HepG2 (cell line): ENCODE data around the gene DOCK3. TPM values are rescaled to one million over a fixed set of nuclear protein-coding genes. Genes with fewer than 3 reads are reported as not detected.

ENCODE experiments used
- ATAC-seq: fragments of 200-7000 bp; cut with Tn5 transposase; 3 replicates; pipeline ENCODE4 v1.9.1; 2020; ENCODE audit warnings: mild to moderate bottlenecking, moderate library complexity
- BruUV-seq: library from RNA; stranded (reverse); fragments of 400-500 nt; replicated peaks from 2 replicates; lab custom pipeline; 2021; lab: Mats Ljungman, UMichigan
- CTCF ChIA-PET: fragments of 300-600 bp; formaldehyde crosslinking; extraction: SDS; loops from one replicate; lab custom pipeline; 2021; ENCODE audit warnings: low total read pairs, inconsistent platforms, low intra/inter-chr PET ratio; lab: Yijun Ruan, JAX
- POLR2A ChIA-PET: fragments of 350-600 bp; sonication (Branson Sonifier 250); formaldehyde crosslinking; loops from one replicate; lab custom pipeline; 2020; ENCODE audit warnings: antibody characterized with exemption, inconsistent platforms; lab: Yijun Ruan, JAX
- DNase-seq: peaks from one replicate; pipeline ENCODE4 v3.0.0-alpha.2; 2015; ENCODE audit warnings: low spot score
- FAIRE-seq: peaks from 3 replicates; lab custom pipeline; 2011; peaks lifted over from hg19 to GRCh38; lab: Jason Lieb, UNC
- H2AFZ ChIP-seq: one replicate; pipeline ENCODE4 v1.6.1; 2011; ENCODE audit warnings: low read length, inconsistent platforms
- H3K27ac ChIP-seq: fragments of 300-600 bp; 3 replicates; pipeline ENCODE4 v1.8.0; 2011; ENCODE audit warnings: mixed run types, mild to moderate bottlenecking, mixed read lengths, low read length, inconsistent platforms; ENCODE audit not compliant: insufficient read depth; ENCODE audit errors: extremely low read length
- H3K27me3 ChIP-seq, 2 experiments: fragments of 200-600 bp in 1 of 2; 2 replicates in 1 of 2; 3 replicates in 1 of 2; pipeline versions ENCODE4 v1.6.0 to v1.8.0; 2011; ENCODE audit warnings: low read length in 2 of 2, mild to moderate bottlenecking in 2 of 2, moderate library complexity in 2 of 2, inconsistent platforms in 1 of 2; ENCODE audit not compliant: insufficient read depth in 2 of 2, control insufficient read depth in 1 of 2
- H3K36me3 ChIP-seq, 2 experiments: fragments of 200-600 bp in 1 of 2; replicated peaks in 1 of 2; 2 replicates in 1 of 2; 3 replicates in 1 of 2; pipeline versions ENCODE4 v1.5.1 to v1.8.0; 2011; ENCODE audit warnings: low read length in 2 of 2, inconsistent platforms in 1 of 2; ENCODE audit not compliant: insufficient read depth in 2 of 2, control insufficient read depth in 1 of 2
- H3K4me1 ChIP-seq: 2 replicates; pipeline ENCODE4 v1.5.1; 2012; ENCODE audit warnings: low read length, inconsistent platforms; ENCODE audit not compliant: insufficient read depth
- H3K4me2 ChIP-seq: 2 replicates; pipeline ENCODE4 v1.6.0; 2011; ENCODE audit warnings: low read depth, low read length, inconsistent platforms
- H3K4me3 ChIP-seq, 3 experiments: fragments of 200-600 bp in 1 of 3; sonication (generic), shearing (Covaris generic) in 1 of 3; replicated peaks in 1 of 3; 2 replicates each; pipeline ENCODE4 v1.5.1; 2011 to 2016; ENCODE audit warnings: low read length in 3 of 3, inconsistent platforms in 2 of 3, low read depth in 2 of 3, mild to moderate bottlenecking in 2 of 3, control low read depth in 1 of 3, mixed read lengths in 1 of 3; ENCODE audit not compliant: insufficient read depth in 1 of 3
- H3K79me2 ChIP-seq: one replicate; pipeline ENCODE4 v1.6.1; 2011; ENCODE audit warnings: low read length, inconsistent platforms; ENCODE audit not compliant: insufficient read depth
- H3K9ac ChIP-seq: 2 replicates; pipeline ENCODE4 v1.6.0; 2011; ENCODE audit warnings: mild to moderate bottlenecking, low read depth, low read length, inconsistent platforms; ENCODE audit not compliant: insufficient read depth
- H3K9me3 ChIP-seq: 2 replicates; pipeline ENCODE4 v1.5.1; 2012; ENCODE audit warnings: mild to moderate bottlenecking, low read length
- H4K20me1 ChIP-seq: 2 replicates; pipeline ENCODE4 v1.6.0; 2011; ENCODE audit warnings: inconsistent platforms, mild to moderate bottlenecking, low read length, moderate library complexity; ENCODE audit not compliant: insufficient read depth
- BRCA1 ChIP-seq: sonication (generic); formaldehyde crosslinking; IDR thresholded peaks from 2 replicates; pipeline ENCODE4 v1.4.0; 2020; ENCODE audit warnings: missing genetic modification reagents
- MLLT10 ChIP-seq: sonication (generic); formaldehyde crosslinking; IDR thresholded peaks from 2 replicates; pipeline ENCODE4 v1.4.0; 2020; ENCODE audit warnings: missing genetic modification reagents
- POGK ChIP-seq: sonication (generic); formaldehyde crosslinking; conservative IDR thresholded peaks from 2 replicates; pipeline ENCODE4 v1.8.0; 2022; ENCODE audit warnings: mild to moderate bottlenecking, moderate library complexity, missing genetic modification reagents
- RFX3 ChIP-seq: IDR thresholded peaks from 2 replicates; pipeline ENCODE4 v1.6.1; 2016; ENCODE audit warnings: missing biosample characterization, missing genetic modification reagents
- STAT5B ChIP-seq: sonication (generic); formaldehyde crosslinking; IDR thresholded peaks from 2 replicates; pipeline ENCODE4 v1.4.0; 2020; ENCODE audit warnings: missing genetic modification reagents
- THAP7 ChIP-seq: sonication (generic); formaldehyde crosslinking; IDR thresholded peaks from 2 replicates; pipeline ENCODE4 v1.8.1; 2023; ENCODE audit warnings: mild to moderate bottlenecking, missing genetic modification reagents
- XRCC5 ChIP-seq: fragments of 200-400 bp; formaldehyde crosslinking; optimal IDR thresholded peaks from 2 replicates; pipeline ENCODE3; 2017; ENCODE audit warnings: mild to moderate bottlenecking, low read length
- ZNF263 ChIP-seq: sonication (generic); formaldehyde crosslinking; IDR thresholded peaks from 2 replicates; pipeline ENCODE4 v1.4.0; 2020; ENCODE audit warnings: missing genetic modification reagents
- ZNF883 ChIP-seq: sonication (generic); formaldehyde crosslinking; IDR thresholded peaks from 2 replicates; pipeline ENCODE4 v1.5.1; 2020; ENCODE audit warnings: mild to moderate bottlenecking, missing genetic modification reagents; ENCODE audit errors: not compliant biosample characterization
- WGBS: methylation state at CpG from one replicate; pipeline ENCODE4 v1.1.6; 2017; ENCODE audit warnings: low lambda C conversion rate; 5-methylcytosine and 5-hydroxymethylcytosine counted together
- in situ Hi-C: cut with HindIII; loops from 2 replicates; pipeline ENCODE4 v1.10.0; 2017; ENCODE audit warnings: low pct_unique_long_range_greater_than_20kb; ENCODE audit not compliant: extremely low pct_ligation_motif_present
- intact Hi-C: fragments of 100-400 bp; cut with micrococcal nuclease; formaldehyde crosslinking; loops from one replicate; pipeline ENCODE4 v1.10.0; 2022; ENCODE audit not compliant: unreplicated experiment
- polyA plus RNA-seq, 8 experiments: library from polyadenylated mRNA; depleted of rRNA in 3 of 8; stranded (reverse) in 7 of 8; unstranded in 1 of 8; fragments of >200 nt; fragmentation: Illumina TruSeq in 4 of 8; extraction: Trizol in 4 of 8; gene quantifications; 2 replicates each; pipeline versions ENCODE4 v1.2.1 to v1.2.3, GENCODE V29; 2011 to 2016; ENCODE audit warnings: low read depth in 4 of 8, missing spikeins in 1 of 8, mixed read lengths in 1 of 8; ENCODE audit not compliant: insufficient read depth in 1 of 8
- total RNA-seq, 5 experiments: library from RNA; depleted of rRNA; stranded (reverse); fragments of >200 nt; fragmentation: Illumina TruSeq; extraction: Trizol; gene quantifications; 2 replicates each; pipeline ENCODE4 v1.2.3, GENCODE V29; 2016; ENCODE audit warnings: low read depth in 1 of 5
- TF ChIP-seq, protein P1 (sequence below): IDR thresholded peaks from 2 replicates; pipeline ENCODE4 v1.6.1; 2016; ENCODE audit warnings: mild to moderate bottlenecking, missing biosample characterization, missing genetic modification reagents
- TF ChIP-seq, protein P2 (sequence below): fragments of 450-650 bp; IDR thresholded peaks from 2 replicates; pipeline ENCODE4 v1.6.1; 2017

Gene DOCK3
- total and polyA plus RNA-seq, 2 of the 13 experiments (the other 11 are each of a cell fraction or from before 2014, with no cell fraction given) = not detected

- TF ChIP-seq THAP7 (CRISPR knock-in tag) = no peak
- TF ChIP-seq ZNF263 (CRISPR knock-in tag) = no peak
Observed at GRCh38 chr3:51400166-51400565, 725.4 kb downstream of the DOCK3 start (continued).

DNA sequence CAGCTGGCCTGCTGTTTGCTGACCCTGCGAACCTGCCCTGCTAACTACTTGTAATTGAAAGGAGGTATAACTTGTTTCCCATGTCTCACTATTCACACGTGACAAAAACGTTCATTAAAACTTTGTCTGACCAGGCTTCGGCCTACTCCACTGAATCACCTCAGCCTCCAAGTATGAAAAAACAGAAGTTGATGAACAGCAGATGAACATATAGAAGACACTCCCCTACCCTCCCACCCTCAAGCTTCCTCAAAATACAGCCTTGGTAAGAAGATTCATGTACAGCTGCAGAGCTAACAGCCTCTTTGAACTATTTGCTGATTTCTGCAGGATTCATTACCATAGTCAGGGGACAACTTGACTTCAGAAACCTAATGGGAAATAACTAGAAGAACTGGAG, 727.0 kb downstream of the DOCK3 start:
- H3K27ac ChIP-seq = no peak overlapping the region
- no peaks in the 10 kb centered on the region for H3K79me2 ChIP-seq
- in situ Hi-C loops = no loop called here
- no peaks in the 10 kb centered on the region for H3K4me1 ChIP-seq
- DNase-seq (no peak), ATAC-seq (no peak), FAIRE-seq (no peak)
- no TSS peak for BruUV-seq
- H3K9ac ChIP-seq = no peak overlapping the region
- POLR2A ChIA-PET = no interaction called here
- CTCF ChIA-PET = no interaction called here
- H3K4me2 ChIP-seq = no peak overlapping the region
- H3K36me3 ChIP-seq = peaks cover 22 to 57% of the 10 kb centered on the region in 2 experiments
- H2AFZ ChIP-seq = no peak overlapping the region
- no peaks in the 10 kb centered on the region for H3K27me3 ChIP-seq
- WGBS = 94% methylated on average over 4 of the region's 4 CpGs
- no peaks in the 10 kb centered on the region for H3K9me3 ChIP-seq
- intact Hi-C loops = no loop called here
- no peaks in the 10 kb centered on the region for H4K20me1 ChIP-seq
- H3K4me3 ChIP-seq = no peak overlapping the region
- TF ChIP-seq BRCA1 (CRISPR knock-in tag) (no peak), ZNF883 (CRISPR knock-in tag) (no peak), RFX3 (CRISPR knock-in tag) (no peak), XRCC5 (no peak), POGK (CRISPR knock-in tag) (no peak), MLLT10 (CRISPR knock-in tag) (no peak), STAT5B (CRISPR knock-in tag) (no peak)
- TF ChIP-seq, protein P1, sequence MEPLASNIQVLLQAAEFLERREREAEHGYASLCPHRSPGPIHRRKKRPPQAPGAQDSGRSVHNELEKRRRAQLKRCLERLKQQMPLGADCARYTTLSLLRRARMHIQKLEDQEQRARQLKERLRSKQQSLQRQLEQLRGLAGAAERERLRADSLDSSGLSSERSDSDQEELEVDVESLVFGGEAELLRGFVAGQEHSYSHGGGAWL (CRISPR knock-in tag) = no peak
- TF ChIP-seq, protein P2, sequence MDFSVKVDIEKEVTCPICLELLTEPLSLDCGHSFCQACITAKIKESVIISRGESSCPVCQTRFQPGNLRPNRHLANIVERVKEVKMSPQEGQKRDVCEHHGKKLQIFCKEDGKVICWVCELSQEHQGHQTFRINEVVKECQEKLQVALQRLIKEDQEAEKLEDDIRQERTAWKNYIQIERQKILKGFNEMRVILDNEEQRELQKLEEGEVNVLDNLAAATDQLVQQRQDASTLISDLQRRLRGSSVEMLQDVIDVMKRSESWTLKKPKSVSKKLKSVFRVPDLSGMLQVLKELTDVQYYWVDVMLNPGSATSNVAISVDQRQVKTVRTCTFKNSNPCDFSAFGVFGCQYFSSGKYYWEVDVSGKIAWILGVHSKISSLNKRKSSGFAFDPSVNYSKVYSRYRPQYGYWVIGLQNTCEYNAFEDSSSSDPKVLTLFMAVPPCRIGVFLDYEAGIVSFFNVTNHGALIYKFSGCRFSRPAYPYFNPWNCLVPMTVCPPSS = no peak
